HFF-Myc (cell line): ENCODE data around the gene QARS1.

Experiments used
- DNase-seq: peaks from one replicate; pipeline ENCODE4 v3.0.0-alpha.2; 2011; ENCODE audit warnings: low read depth; ENCODE audit errors: extremely low read depth
- H3K4me3 ChIP-seq: replicated peaks from 2 replicates; pipeline ENCODE4 v1.5.1; 2011; ENCODE audit warnings: low read depth, mild to moderate bottlenecking, control low read depth, low read length
- TF ChIP-seq, protein P1 (sequence below): IDR thresholded peaks from 2 replicates; pipeline ENCODE4 v1.5.1; 2012; ENCODE audit warnings: mild to moderate bottlenecking, low read depth, low read length, control low read depth; ENCODE audit errors: missing control alignments

QARS1 gene

DNA sequence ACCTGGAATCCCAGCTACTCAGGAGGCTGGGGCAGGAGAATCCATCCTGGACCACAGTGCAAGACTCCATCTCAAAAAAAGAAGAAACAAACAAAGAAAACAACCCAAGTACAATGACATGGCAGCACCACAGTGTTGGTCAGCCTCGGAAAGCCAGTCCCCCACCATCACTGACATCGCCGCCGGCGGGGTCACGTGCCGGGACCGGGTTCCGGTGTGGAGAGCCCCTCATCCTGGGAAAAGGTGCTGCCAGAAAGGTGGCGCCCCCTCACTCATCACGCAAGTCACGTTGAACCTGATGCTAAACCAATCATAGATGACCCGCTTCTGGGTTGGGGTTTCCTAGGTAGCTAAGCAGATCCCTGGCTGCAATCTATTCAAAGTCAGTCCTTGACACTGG is 28.4 kb downstream of the QARS1 start:
- H3K4me3 ChIP-seq: no peak overlapping the region
- TF ChIP-seq, protein P1, sequence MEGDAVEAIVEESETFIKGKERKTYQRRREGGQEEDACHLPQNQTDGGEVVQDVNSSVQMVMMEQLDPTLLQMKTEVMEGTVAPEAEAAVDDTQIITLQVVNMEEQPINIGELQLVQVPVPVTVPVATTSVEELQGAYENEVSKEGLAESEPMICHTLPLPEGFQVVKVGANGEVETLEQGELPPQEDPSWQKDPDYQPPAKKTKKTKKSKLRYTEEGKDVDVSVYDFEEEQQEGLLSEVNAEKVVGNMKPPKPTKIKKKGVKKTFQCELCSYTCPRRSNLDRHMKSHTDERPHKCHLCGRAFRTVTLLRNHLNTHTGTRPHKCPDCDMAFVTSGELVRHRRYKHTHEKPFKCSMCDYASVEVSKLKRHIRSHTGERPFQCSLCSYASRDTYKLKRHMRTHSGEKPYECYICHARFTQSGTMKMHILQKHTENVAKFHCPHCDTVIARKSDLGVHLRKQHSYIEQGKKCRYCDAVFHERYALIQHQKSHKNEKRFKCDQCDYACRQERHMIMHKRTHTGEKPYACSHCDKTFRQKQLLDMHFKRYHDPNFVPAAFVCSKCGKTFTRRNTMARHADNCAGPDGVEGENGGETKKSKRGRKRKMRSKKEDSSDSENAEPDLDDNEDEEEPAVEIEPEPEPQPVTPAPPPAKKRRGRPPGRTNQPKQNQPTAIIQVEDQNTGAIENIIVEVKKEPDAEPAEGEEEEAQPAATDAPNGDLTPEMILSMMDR: no peak
- DNase-seq: no peak

DNA sequence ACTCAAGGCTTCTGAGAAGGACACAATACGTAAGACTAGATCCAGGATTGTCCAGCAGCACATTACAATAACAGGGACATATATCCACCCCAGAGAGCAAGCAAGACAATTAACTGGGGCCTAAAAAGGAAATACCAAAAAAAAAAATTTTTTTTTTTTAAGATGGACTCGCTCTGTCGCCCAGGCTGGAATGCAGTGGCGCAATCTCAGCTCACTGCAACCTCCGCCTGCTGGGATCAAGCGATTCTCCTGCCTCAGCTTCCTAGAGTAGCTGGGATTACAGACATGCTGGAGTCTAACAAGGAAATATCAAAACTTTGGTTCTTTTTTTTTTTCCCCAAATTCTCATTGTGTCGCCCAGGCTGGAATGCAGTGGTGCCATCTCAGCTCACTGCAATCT is 46.5 kb downstream of the QARS1 start:
- no peak for DNase-seq
- no peak overlapping the region for H3K4me3 ChIP-seq
- TF ChIP-seq, protein P1: no peak

DNA sequence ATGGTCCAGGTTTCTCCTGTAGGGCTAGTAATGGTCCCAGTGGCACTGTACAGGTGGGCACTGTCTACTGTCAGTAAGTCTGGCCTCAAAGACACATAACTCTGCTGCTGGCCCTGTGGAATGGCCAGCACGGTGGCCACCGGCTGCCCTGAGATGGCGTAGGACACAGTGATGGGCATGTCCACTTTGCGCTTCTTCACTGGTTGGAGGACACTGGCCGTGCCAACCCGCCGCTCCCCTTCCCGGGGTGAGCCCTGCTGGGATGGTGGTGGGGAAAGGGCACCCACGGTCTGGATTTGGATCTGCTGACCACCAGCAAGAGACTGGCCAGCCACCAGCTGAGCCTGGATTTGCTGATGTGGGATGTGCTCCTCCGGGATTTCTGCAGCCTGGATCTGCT is 47.3 kb downstream of the QARS1 start:
- H3K4me3 ChIP-seq: no peak overlapping the region
- TF ChIP-seq, protein P1: no peak
- no peak for DNase-seq

DNA sequence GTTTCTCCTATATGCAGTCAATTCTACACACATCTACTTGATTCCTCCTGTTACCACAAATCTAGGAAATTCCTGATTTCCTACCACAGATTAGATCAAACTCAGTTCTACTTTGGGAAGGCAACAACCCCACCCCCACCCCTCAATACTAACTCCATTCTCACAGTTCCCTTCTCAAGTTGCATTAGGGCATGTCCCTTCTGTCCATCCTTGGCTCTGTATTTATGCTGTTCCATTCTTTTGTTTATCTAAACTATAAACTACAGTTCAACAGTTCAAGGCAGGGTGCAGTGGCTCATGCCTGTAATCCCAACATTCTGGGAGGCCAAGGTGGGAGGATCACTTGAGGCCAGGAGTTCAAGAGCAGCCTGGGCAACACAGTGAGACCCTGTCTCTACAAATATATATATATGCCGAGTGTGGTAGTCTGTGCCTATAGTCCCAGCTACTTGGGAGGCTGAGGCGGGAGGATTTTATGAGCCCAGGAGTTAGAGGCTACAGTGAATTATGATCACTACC is 50.2 kb downstream of the QARS1 start:
- no peak overlapping the region for H3K4me3 ChIP-seq
- TF ChIP-seq, protein P1: no peak
- DNase-seq: no peak

DNA sequence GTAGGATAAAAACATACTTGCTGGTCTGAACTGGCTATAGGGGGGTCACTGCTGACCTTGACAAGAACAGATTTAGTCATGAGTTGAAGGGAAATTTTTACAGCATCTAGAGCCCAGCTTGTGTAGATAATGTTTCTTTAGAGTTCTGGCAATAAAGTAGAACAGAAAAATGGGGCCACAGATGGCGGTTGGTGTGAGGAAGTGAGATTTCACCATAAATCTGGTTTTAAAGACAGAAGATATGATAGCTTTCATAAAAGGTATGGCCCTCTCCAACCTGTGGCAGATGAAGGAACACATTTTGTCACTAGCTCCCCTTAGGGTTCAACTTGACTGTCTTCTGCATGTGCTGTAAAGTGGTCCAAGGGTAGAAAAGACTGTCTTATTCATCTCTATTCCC is 51.0 kb downstream of the QARS1 start:
- TF ChIP-seq, protein P1: no peak
- no peak for DNase-seq
- H3K4me3 ChIP-seq: no peak overlapping the region
